A549 (cell line): ENCODE results near the gene ADD3. TPM values are rescaled to one million over a fixed set of nuclear protein-coding genes. Genes with fewer than 3 reads are reported as not detected.

Experiments used
- ATAC-seq, 2 experiments: fragments of 200-7000 bp in 1 of 2; fragments of >200 bp in 1 of 2; cut with Nextera tagmentation in 1 of 2; cut with Tn5 transposase in 1 of 2; 3 replicates each; pipeline versions ENCODE4 v1.8.0 to v1.9.1; 2018 to 2020; ENCODE audit warnings: mild to moderate bottlenecking in 1 of 2, moderate library complexity in 1 of 2
- CTCF ChIA-PET: fragments of 300-600 bp; sonication (Branson Sonifier 250); formaldehyde crosslinking; extraction: SDS; loops from one replicate; lab custom pipeline; 2021; ENCODE audit warnings: antibody characterized with exemption, inconsistent platforms; lab: Yijun Ruan, JAX
- POLR2A ChIA-PET: fragments of 350-600 bp; formaldehyde crosslinking; extraction: SDS; loops from one replicate; lab custom pipeline; 2021; ENCODE audit warnings: antibody characterized with exemption, inconsistent platforms; lab: Yijun Ruan, JAX
- DNase-seq, 2 experiments: peaks; one replicate each; pipeline versions ENCODE4 v3.0.0 to v3.0.0-alpha.2; 2011 to 2016; ENCODE audit warnings: low read depth in 1 of 2, low spot score in 1 of 2
- FAIRE-seq: peaks from 2 replicates; lab custom pipeline; 2011; peaks lifted over from hg19 to GRCh38; lab: Jason Lieb, UNC
- H3K27ac ChIP-seq, 2 experiments: fragments of >200 bp; sonication (Bioruptor Twin); formaldehyde crosslinking; 3 replicates each; pipeline ENCODE4 v1.5.1; 2016 to 2017
- H3K4me1 ChIP-seq: fragments of >200 bp; sonication (Bioruptor Twin); formaldehyde crosslinking; 3 replicates; pipeline ENCODE4 v1.6.1; 2016
- H3K4me2 ChIP-seq: fragments of >200 bp; sonication (Bioruptor Twin); formaldehyde crosslinking; 3 replicates; pipeline ENCODE4 v1.6.1; 2016
- H3K4me3 ChIP-seq: fragments of >200 bp; sonication (Bioruptor Twin); formaldehyde crosslinking; 3 replicates; pipeline ENCODE4 v1.5.1; 2016
- H3K9me3 ChIP-seq: fragments of >200 bp; sonication (Bioruptor Twin); formaldehyde crosslinking; 3 replicates; pipeline ENCODE4 v1.6.1; 2016
- CBX2 ChIP-seq: fragments of 200-600 bp; sonication (generic); IDR thresholded peaks from 2 replicates; pipeline ENCODE4 v1.6.1; 2016; ENCODE audit warnings: low read depth, mild to moderate bottlenecking, borderline replicate concordance
- CEBPB ChIP-seq, 2 experiments: fragments of >200 bp in 1 of 2; sonication (Bioruptor Twin) in 1 of 2; formaldehyde crosslinking in 1 of 2; IDR thresholded peaks; 2 replicates each; pipeline ENCODE4 v1.6.1; 2012 to 2016
- CHD4 ChIP-seq: fragments of 200-600 bp; sonication (generic); IDR thresholded peaks from 2 replicates; pipeline ENCODE4 v1.6.1; 2016; ENCODE audit warnings: antibody characterized with exemption, mild to moderate bottlenecking, borderline replicate concordance
- FOSB ChIP-seq: fragments of 250-450 bp; sonication (Bioruptor Pico); IDR thresholded peaks from 2 replicates; pipeline ENCODE4 v1.5.0; 2020; ENCODE audit warnings: mild to moderate bottlenecking, moderate library complexity
- GATA3 ChIP-seq: IDR thresholded peaks from 2 replicates; pipeline ENCODE4 v1.6.1; 2012; ENCODE audit warnings: borderline replicate concordance
- HDAC2 ChIP-seq: fragments of 200-600 bp; sonication (generic); IDR thresholded peaks from 2 replicates; pipeline ENCODE4 v1.6.1; 2016
- HEYL ChIP-seq: fragments of 250-450 bp; sonication (Bioruptor Pico); IDR thresholded peaks from 2 replicates; pipeline ENCODE4 v1.8.0; 2021; ENCODE audit warnings: mild to moderate bottlenecking, moderate library complexity
- HOXB13 ChIP-seq: fragments of 250-450 bp; sonication (Bioruptor Pico); IDR thresholded peaks from 2 replicates; pipeline ENCODE4 v1.5.0; 2020; ENCODE audit warnings: low read depth, mild to moderate bottlenecking, moderate library complexity
- JUN ChIP-seq, 2 experiments: fragments of >200 bp; sonication (Bioruptor Twin); formaldehyde crosslinking; IDR thresholded peaks; 2 replicates in 1 of 2; 3 replicates in 1 of 2; pipeline ENCODE4 v1.6.1; 2016 to 2017
- JUNB ChIP-seq: fragments of >200 bp; sonication (Bioruptor Twin); formaldehyde crosslinking; IDR thresholded peaks from 2 replicates; pipeline ENCODE4 v1.6.1; 2016
- KDM5A ChIP-seq: fragments of 200-600 bp; sonication (generic); IDR thresholded peaks from 2 replicates; pipeline ENCODE4 v1.6.1; 2016; ENCODE audit warnings: antibody characterized with exemption, mild to moderate bottlenecking
- MAFK ChIP-seq: fragments of 450-650 bp; IDR thresholded peaks from 2 replicates; pipeline ENCODE4 v1.6.1; 2014; ENCODE audit not compliant: partially characterized antibody
- MAZ ChIP-seq: fragments of 150-350 bp; IDR thresholded peaks from 2 replicates; pipeline ENCODE4 v1.6.1; 2014; ENCODE audit warnings: antibody characterized with exemption, low read depth, low read length, borderline replicate concordance
- NPAS2 ChIP-seq: fragments of 250-450 bp; sonication (Bioruptor Pico); IDR thresholded peaks from 2 replicates; pipeline ENCODE4 v1.8.0; 2022; ENCODE audit warnings: mild to moderate bottlenecking, moderate library complexity, borderline replicate concordance
- NR3C1 ChIP-seq: fragments of >200 bp; sonication (Bioruptor Twin); formaldehyde crosslinking; IDR thresholded peaks from 3 replicates; pipeline ENCODE4 v1.6.1; 2017
- PHF8 ChIP-seq: fragments of 200-600 bp; sonication (generic); IDR thresholded peaks from 2 replicates; pipeline ENCODE4 v1.6.1; 2016; ENCODE audit warnings: low read depth, mild to moderate bottlenecking, antibody characterized with exemption, moderate library complexity, borderline replicate concordance
- POLR2AphosphoS2 ChIP-seq: conservative IDR thresholded peaks from 2 replicates; pipeline ENCODE4 v1.6.1; 2012; ENCODE audit warnings: low read length, improper control_type of control experiment, inconsistent platforms
- RARB ChIP-seq: fragments of 250-450 bp; sonication (Bioruptor Pico); IDR thresholded peaks from 2 replicates; pipeline ENCODE4 v1.8.0; 2021; ENCODE audit warnings: mild to moderate bottlenecking, moderate library complexity
- RNF2 ChIP-seq: fragments of 200-600 bp; sonication (generic); IDR thresholded peaks from 2 replicates; pipeline ENCODE4 v1.6.1; 2016; ENCODE audit warnings: low read depth, mild to moderate bottlenecking, antibody characterized with exemption, moderate library complexity, borderline replicate concordance
- SMC3 ChIP-seq: fragments of >200 bp; sonication (Bioruptor Twin); formaldehyde crosslinking; IDR thresholded peaks from 3 replicates; pipeline ENCODE4 v1.6.1; 2018; ENCODE audit warnings: inconsistent platforms
- SREBF2 ChIP-seq: fragments of 450-650 bp; IDR thresholded peaks from 2 replicates; pipeline ENCODE4 v1.6.1; 2014; ENCODE audit warnings: mild to moderate bottlenecking, moderate library complexity
- TFCP2L1 ChIP-seq: fragments of 250-450 bp; sonication (Bioruptor Pico); IDR thresholded peaks from 2 replicates; pipeline ENCODE4 v1.5.0; 2021; ENCODE audit warnings: mild to moderate bottlenecking
- TP53 ChIP-seq: fragments of 250-450 bp; sonication (Bioruptor Pico); IDR thresholded peaks from 2 replicates; pipeline ENCODE4 v1.5.0; 2021; ENCODE audit warnings: mild to moderate bottlenecking, moderate library complexity
- ZSCAN20 ChIP-seq: fragments of 250-450 bp; sonication (Bioruptor Pico); IDR thresholded peaks from 2 replicates; pipeline ENCODE4 v1.8.0; 2022; ENCODE audit warnings: mild to moderate bottlenecking, moderate library complexity
- WGBS: methylation state at CpG from one replicate; pipeline ENCODE4 v1.1.6; 2017; ENCODE audit errors: missing lambda C conversion rate; 5-methylcytosine and 5-hydroxymethylcytosine counted together
- polyA plus RNA-seq, 4 experiments: library from polyadenylated mRNA; depleted of rRNA in 3 of 4; stranded (reverse); fragments of >200 nt; fragmentation: RNase III in 1 of 4; extraction: RNeasy Plus Mini Kit Qiagen cat#74134 plus additional on column Dnase treatment in 1 of 4; gene quantifications; 2 replicates in 3 of 4; 3 replicates in 1 of 4; pipeline ENCODE4 v1.2.3, GENCODE V29; 2011 to 2017
- TF ChIP-seq, protein P1 (sequence below): IDR thresholded peaks from 2 replicates; pipeline ENCODE4 v1.6.1; 2012
- TF ChIP-seq, protein P2 (sequence below): IDR thresholded peaks from 2 replicates; pipeline ENCODE4 v1.6.1; 2012
- TF ChIP-seq, protein P3 (sequence below): fragments of 200-600 bp; sonication (generic); IDR thresholded peaks from 2 replicates; pipeline ENCODE4 v1.6.1; 2016; ENCODE audit warnings: antibody characterized with exemption, mild to moderate bottlenecking, moderate library complexity

Gene ADD3
- polyA plus RNA-seq, 2 of the 4 experiments (the other 2 are of a cell fraction): 9.8 to 48.2 TPM

DNA sequence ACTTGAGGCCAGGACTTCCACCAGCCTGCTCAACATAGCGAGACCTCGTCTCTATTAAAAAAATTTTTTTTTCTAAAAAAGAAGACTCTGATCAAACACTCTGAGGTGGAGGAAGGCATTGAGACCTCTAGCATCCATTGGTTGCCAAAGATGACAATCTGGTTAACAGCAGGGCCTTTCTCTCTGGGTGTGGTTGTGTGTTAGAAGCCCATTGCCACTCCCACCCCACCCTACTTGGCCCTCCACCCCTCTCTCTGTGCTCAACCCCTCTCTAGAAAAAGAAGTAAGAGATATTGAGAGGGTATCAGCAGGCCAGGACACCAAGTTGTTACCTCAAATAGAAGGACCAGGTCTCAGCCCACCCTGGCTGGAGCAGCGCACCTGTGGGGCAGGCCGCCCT, 142.3 kb downstream of the ADD3 start:
- H3K27ac ChIP-seq: no peak overlapping the region
- TF ChIP-seq POLR2AphosphoS2 (no peak), GATA3 (no peak)
- TF ChIP-seq, protein P1, sequence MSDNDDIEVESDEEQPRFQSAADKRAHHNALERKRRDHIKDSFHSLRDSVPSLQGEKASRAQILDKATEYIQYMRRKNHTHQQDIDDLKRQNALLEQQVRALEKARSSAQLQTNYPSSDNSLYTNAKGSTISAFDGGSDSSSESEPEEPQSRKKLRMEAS: no peak
- TF ChIP-seq, protein P2, sequence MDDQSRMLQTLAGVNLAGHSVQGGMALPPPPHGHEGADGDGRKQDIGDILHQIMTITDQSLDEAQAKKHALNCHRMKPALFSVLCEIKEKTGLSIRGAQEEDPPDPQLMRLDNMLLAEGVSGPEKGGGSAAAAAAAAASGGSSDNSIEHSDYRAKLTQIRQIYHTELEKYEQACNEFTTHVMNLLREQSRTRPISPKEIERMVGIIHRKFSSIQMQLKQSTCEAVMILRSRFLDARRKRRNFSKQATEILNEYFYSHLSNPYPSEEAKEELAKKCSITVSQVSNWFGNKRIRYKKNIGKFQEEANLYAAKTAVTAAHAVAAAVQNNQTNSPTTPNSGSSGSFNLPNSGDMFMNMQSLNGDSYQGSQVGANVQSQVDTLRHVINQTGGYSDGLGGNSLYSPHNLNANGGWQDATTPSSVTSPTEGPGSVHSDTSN: no peak
- TF ChIP-seq, all 56 proteins: peak for 0
- H3K9me3 ChIP-seq: no peaks in the 10 kb centered on the region
- ChIA-PET CTCF (interaction anchor here (0.8 to 2.6 kb wide), 3 partner anchors 12 to 129 kb away, joined by 3 to 20 read pairs (median 4); partner anchors contain the start of gene MXI1), POLR2A (no interaction called here)
- ATAC-seq (no peak), DNase-seq (no peak), FAIRE-seq (no peak)
- H3K4me3 ChIP-seq: no peak overlapping the region
- H3K4me2 ChIP-seq: no peak overlapping the region
- 82% methylated on average over 4 of the region's 4 CpGs for WGBS
- H3K4me1 ChIP-seq: no peaks in the 10 kb centered on the region

DNA sequence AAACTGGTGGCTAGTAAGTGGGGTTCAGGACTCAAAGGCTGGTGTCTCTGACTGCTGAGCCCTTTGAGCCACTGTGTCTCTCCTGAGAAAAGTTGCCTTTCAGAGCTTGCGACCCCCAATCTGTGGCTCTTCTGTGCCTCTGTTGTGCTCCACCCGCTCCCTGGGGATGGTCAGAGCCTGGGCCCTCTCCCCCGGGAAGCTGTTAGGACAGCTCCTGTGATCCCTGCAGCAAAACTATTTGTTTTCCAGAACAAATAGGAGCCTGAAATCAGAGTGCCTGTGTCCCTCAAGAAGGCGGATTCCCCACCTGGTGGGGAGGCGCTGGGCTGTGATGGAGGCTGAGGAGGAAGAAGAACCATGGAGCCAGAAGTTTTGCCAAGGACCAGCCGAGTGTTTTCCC, 143.2 kb downstream of the ADD3 start:
- no peak overlapping the region for H3K4me3 ChIP-seq
- WGBS: 82% methylated on average over 6 of the region's 6 CpGs
- FAIRE-seq: no peak
- no peak for TF ChIP-seq MAZ
- TF ChIP-seq, all 56 proteins: peak for 0
- ATAC-seq: no peak
- no peak for DNase-seq
- CTCF ChIA-PET: interaction anchor here (1.3 to 2.6 kb wide), 2 partner anchors 13 to 73 kb away, joined by 4 to 20 read pairs; no protein-coding TSS in a partner anchor
- POLR2A ChIA-PET: no interaction called here
- Histone ChIP-seq H3K4me1 (no peaks in the 10 kb centered on the region), H3K4me2 (no peak overlapping the region), H3K27ac (no peak overlapping the region), H3K9me3 (no peaks in the 10 kb centered on the region)

DNA sequence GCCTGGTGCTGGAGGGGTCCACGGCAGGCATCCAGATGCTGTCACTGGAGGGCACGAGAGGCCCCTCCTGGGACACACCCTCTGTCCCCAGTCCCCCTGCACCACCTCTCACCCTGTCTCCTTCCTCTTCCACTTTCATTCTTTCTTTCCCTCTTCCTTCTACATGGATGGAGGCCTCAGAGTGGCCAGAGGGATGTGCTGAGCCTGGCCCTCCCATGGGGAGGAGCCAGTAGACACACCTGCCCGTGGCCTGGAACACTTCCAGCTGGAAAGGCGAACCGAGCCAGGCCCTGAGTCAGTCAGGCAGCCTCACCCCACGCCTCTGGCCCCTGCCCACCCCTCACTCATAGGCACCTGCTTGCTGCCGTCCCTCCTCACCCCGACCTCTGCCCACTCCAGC, 143.7 kb downstream of the ADD3 start:
- TF ChIP-seq NR3C1 (no peak), KDM5A (no peak), MAZ (no peak), SMC3 (no peak), HEYL (CRISPR knock-in tag) (no peak), CHD4 (no peak), TFCP2L1 (no peak), TP53 (CRISPR knock-in tag) (no peak), MAFK (no peak), JUN (IDR thresholded peaks at IDR 0.05) (no peak), HDAC2 (no peak), RNF2 (no peak)
- Histone ChIP-seq H3K27ac (no peak overlapping the region), H3K4me1 (no peaks in the 10 kb centered on the region), H3K4me2 (no peak overlapping the region), H3K4me3 (no peak overlapping the region), H3K9me3 (no peaks in the 10 kb centered on the region)
- 60% methylated on average over 7 of the region's 8 CpGs for WGBS
- ChIA-PET CTCF (interaction anchor here (1.3 to 2.6 kb wide), 2 partner anchors 13 to 73 kb away, joined by 4 to 20 read pairs; no protein-coding TSS in a partner anchor), POLR2A (no interaction called here)
- DNase-seq (no peak), ATAC-seq (peak in 1 of 2 experiments; percentile 32; a peak in 2 of 6 replicates), FAIRE-seq (no peak)

DNA sequence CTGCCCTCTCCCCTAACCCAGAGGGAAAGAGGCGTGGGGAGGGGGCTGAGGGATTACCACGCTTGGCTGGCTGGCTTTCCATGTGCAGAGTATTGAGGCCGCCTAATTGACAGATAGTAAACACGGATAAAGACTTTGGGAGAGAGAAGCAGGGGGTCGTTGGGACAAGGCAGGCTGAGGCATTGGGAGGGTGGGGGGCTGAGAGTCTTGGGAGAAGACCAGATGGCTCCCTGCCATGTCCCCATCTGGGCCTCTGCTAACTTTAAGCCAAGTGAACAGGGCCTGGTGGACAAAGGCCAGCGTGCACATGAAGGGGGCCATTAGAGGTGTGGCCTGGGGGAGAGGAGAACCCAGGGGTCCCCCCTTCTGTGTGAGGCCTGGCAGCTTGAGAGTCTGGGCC, 144.2 kb downstream of the ADD3 start:
- Histone ChIP-seq H3K4me3 (no peak overlapping the region), H3K27ac (no peak overlapping the region), H3K9me3 (no peaks in the 10 kb centered on the region), H3K4me1 (no peaks in the 10 kb centered on the region), H3K4me2 (no peak overlapping the region)
- ATAC-seq: no peak
- 74% methylated on average over 6 of the region's 6 CpGs for WGBS
- no peak for FAIRE-seq
- no peak for DNase-seq
- POLR2A ChIA-PET: no interaction called here
- CTCF ChIA-PET: interaction anchor here (1.2 to 1.3 kb wide), 2 partner anchors 13 to 72 kb away, joined by 3 to 4 read pairs; no protein-coding TSS in a partner anchor
- TF ChIP-seq CEBPB (IDR thresholded peaks at IDR 0.05): no peak
- no peak for TF ChIP-seq RARB (CRISPR knock-in tag)
- no peak for TF ChIP-seq KDM5A
- no peak for TF ChIP-seq JUNB
- TF ChIP-seq, protein P3, sequence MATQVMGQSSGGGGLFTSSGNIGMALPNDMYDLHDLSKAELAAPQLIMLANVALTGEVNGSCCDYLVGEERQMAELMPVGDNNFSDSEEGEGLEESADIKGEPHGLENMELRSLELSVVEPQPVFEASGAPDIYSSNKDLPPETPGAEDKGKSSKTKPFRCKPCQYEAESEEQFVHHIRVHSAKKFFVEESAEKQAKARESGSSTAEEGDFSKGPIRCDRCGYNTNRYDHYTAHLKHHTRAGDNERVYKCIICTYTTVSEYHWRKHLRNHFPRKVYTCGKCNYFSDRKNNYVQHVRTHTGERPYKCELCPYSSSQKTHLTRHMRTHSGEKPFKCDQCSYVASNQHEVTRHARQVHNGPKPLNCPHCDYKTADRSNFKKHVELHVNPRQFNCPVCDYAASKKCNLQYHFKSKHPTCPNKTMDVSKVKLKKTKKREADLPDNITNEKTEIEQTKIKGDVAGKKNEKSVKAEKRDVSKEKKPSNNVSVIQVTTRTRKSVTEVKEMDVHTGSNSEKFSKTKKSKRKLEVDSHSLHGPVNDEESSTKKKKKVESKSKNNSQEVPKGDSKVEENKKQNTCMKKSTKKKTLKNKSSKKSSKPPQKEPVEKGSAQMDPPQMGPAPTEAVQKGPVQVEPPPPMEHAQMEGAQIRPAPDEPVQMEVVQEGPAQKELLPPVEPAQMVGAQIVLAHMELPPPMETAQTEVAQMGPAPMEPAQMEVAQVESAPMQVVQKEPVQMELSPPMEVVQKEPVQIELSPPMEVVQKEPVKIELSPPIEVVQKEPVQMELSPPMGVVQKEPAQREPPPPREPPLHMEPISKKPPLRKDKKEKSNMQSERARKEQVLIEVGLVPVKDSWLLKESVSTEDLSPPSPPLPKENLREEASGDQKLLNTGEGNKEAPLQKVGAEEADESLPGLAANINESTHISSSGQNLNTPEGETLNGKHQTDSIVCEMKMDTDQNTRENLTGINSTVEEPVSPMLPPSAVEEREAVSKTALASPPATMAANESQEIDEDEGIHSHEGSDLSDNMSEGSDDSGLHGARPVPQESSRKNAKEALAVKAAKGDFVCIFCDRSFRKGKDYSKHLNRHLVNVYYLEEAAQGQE: no peak
- no peak for TF ChIP-seq CBX2
- TF ChIP-seq TFCP2L1: no peak
- no peak for TF ChIP-seq SMC3
- no peak for TF ChIP-seq HOXB13
- TF ChIP-seq FOSB: no peak
- no peak for TF ChIP-seq NR3C1
- TF ChIP-seq PHF8: no peak
- TF ChIP-seq SREBF2: no peak
- TF ChIP-seq NPAS2: no peak
- no peak for TF ChIP-seq ZSCAN20 (CRISPR knock-in tag)
